Stimulated activated CD4-positive, alpha-beta T cell treated with anti-CD3 and anti-CD28 coated beads, TNF-alpha, amount 100 ng/mL, for 24 hours (primary cell): ENCODE measurements around the gene MRPL48.

Experiments used
- DNase-seq, 3 experiments: peaks; one replicate each; pipeline ENCODE4 v3.0.0-alpha.2; 2020; ENCODE audit warnings: low read depth in 3 of 3

MRPL48 gene

GRCh38 chr11:73889019-73889418 lies 101.3 kb downstream of the MRPL48 start:
- no peak for DNase-seq

- DNase-seq, result no peak
These were observed 101.9 kb downstream of the MRPL48 start for GRCh38 chr11:73889536-73889935.

- DNase-seq, result no peak
These were observed 105.4 kb downstream of the MRPL48 start for GRCh38 chr11:73893041-73893440.

GRCh38 chr11:73894725-73895335 lies 107.2 kb downstream of the MRPL48 start:
- no peak for DNase-seq

GRCh38 chr11:73902303-73902702 lies 114.6 kb downstream of the MRPL48 start:
- no peak for DNase-seq

GRCh38 chr11:73907191-73907590 lies 119.5 kb downstream of the MRPL48 start:
- DNase-seq, result no peak

- no peak for DNase-seq
These were observed 124.4 kb downstream of the MRPL48 start for GRCh38 chr11:73912026-73912425.

GRCh38 chr11:73913472-73913871 lies 125.8 kb downstream of the MRPL48 start:
- DNase-seq, result no peak

- DNase-seq, result no peak
These were observed 126.6 kb downstream of the MRPL48 start for GRCh38 chr11:73914284-73914683.
